DMS153 treated with DMSO at 0.1 percent for 48 hours (cell line): Measurements from ENCODE around the gene RHOH.
A peak's percentile ranks its signal among the peaks of the same experiment; 100 is the strongest.

Experiments
- DNase-seq: peaks from one replicate; lab custom pipeline; 2025; ENCODE audit not compliant: unreplicated experiment; lab: John Stamatoyannopoulos, UW

Gene RHOH

GRCh38 chr4:40187386-40187906 is 9.4 kb upstream of the RHOH start:
- no peak for DNase-seq

GRCh38 chr4:40190019-40190418 is 6.8 kb upstream of the RHOH start:
- peak; percentile 35 for DNase-seq

GRCh38 chr4:40190465-40190864 is 6.4 kb upstream of the RHOH start:
- DNase-seq: no peak

GRCh38 chr4:40190880-40191815 is 5.7 kb upstream of the RHOH start:
- DNase-seq: peak; percentile 23

GRCh38 chr4:40192114-40193015 is 4.5 kb upstream of the RHOH start:
- no peak for DNase-seq

- DNase-seq: no peak
These were observed 3.7 kb upstream of the RHOH start for GRCh38 chr4:40193016-40193571.

GRCh38 chr4:40193578-40193977 is 3.3 kb upstream of the RHOH start:
- DNase-seq: no peak

- no peak for DNase-seq
These were observed 2.1 kb upstream of the RHOH start for GRCh38 chr4:40194602-40195161.

- DNase-seq: no peak
These were observed 1.4 kb upstream of the RHOH start for GRCh38 chr4:40195182-40196177.

GRCh38 chr4:40196272-40196671 is 559 bp upstream of the RHOH start:
- DNase-seq: no peak

- DNase-seq: no peak
These were observed 1.3 kb downstream of the RHOH start for GRCh38 chr4:40197879-40198689.

GRCh38 chr4:40199179-40199670 is 2.4 kb downstream of the RHOH start:
- no peak for DNase-seq

- no peak for DNase-seq
These were observed 3.4 kb downstream of the RHOH start for GRCh38 chr4:40199999-40200874.

- DNase-seq: no peak
These were observed 4.3 kb downstream of the RHOH start for GRCh38 chr4:40200875-40201801.

- no peak for DNase-seq
These were observed 5.1 kb downstream of the RHOH start for GRCh38 chr4:40201898-40202297.

GRCh38 chr4:40202474-40202873 is 5.6 kb downstream of the RHOH start:
- no peak for DNase-seq
